GM12875 (cell line): ENCODE measurements around the gene TAF11L7.
"Not testable (repeated sequence)": the region's sequence is repeated elsewhere in the genome, so short reads cannot be mapped to it uniquely, and the experiment has no call there.

ENCODE experiments used
- H3K4me3 ChIP-seq: one replicate; pipeline ENCODE4 v1.5.1; 2011; ENCODE audit warnings: low read depth, low read length, control low read depth
- CTCF ChIP-seq: IDR thresholded peaks from 2 replicates; pipeline ENCODE4 v1.5.1; 2011; ENCODE audit warnings: low read depth, mild to moderate bottlenecking, control low read depth, inconsistent platforms, low read length, moderate library complexity, borderline replicate concordance; ENCODE audit not compliant: insufficient read depth

TAF11L7 gene

GRCh38 chr5:17585658-17586057 is at the start of gene TAF11L7:
Gene TAF11L7 (minus strand): TSS chr5:17585758.
- H3K4me3 ChIP-seq: not testable (repeated sequence)

GRCh38 chr5:17634160-17634559 is 48.6 kb upstream of the TAF11L7 start, which contains the start of gene TAF11L14:
Gene TAF11L14 (plus strand): TSS chr5:17634460.
- no peak within 1 kb of the TSS for H3K4me3 ChIP-seq
- TF ChIP-seq CTCF: no peak

DNA sequence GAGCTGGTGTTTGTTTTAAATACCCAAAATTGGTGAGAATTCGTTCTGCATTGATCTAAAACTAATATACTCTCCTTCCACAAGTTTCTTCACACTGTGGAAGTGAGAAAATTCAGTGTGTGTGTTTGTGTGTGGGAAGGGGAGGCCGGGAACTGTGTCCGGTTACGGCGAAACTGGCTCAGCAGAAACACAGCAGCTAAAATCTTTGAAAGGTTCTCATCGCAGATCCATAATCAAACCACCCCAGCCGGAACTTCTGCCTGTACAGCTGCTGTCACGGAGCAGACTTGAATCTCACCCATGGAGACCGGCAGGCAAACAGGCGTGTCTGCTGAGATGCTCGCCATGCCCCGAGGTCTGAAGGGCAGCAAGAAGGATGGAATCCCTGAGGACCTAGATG is 46.2 kb upstream of the TAF11L7 start, which contains the start of gene TAF11L13:
TAF11L13 (plus strand) TSS at position 301 of the 400 bp plus-strand sequence.
- not testable (repeated sequence) for H3K4me3 ChIP-seq

DNA sequence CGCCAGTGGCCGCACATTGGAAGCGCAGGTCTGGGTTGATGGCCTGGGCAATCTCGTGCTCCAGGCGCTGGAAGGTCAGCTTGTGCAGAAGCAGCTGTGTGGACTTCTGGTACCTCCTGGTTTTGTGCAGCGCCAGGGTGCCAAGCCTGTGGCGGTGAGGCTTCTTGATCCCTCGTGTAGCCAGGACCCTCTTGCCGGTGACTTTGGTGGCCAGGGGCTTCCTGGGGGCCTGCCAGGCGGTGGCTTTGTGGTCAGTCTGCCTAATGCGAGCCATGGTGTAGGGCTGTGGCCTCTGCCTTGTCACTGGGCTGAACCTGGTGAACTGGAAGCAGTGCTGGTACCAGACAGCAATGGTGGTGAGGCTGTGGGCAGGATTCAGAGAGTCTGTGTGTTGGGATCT is 40.1 kb upstream of the TAF11L7 start:
- no peak for TF ChIP-seq CTCF
- no peak overlapping the region for H3K4me3 ChIP-seq

DNA sequence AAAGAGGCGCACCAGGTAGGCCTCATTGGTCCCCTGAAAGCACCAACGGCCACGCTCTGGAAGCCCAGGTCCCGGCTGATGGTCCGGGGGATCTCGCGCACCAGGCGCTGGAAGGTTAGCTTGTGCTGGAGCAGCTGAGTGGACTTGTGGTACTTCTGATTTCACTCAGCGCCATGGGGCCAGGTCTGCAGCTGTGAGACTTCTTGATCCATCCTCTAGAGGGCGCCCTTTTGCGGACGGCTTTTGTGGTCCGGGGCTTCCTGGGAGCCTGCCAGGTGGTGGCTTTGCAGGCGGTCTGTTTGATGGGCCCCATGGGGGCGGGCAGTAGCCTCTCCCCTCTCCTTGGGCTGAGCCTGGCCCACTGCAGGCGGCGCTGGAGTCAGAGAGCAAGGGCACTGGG is 35.1 kb upstream of the TAF11L7 start:
- no peak for TF ChIP-seq CTCF
- no peak overlapping the region for H3K4me3 ChIP-seq

DNA sequence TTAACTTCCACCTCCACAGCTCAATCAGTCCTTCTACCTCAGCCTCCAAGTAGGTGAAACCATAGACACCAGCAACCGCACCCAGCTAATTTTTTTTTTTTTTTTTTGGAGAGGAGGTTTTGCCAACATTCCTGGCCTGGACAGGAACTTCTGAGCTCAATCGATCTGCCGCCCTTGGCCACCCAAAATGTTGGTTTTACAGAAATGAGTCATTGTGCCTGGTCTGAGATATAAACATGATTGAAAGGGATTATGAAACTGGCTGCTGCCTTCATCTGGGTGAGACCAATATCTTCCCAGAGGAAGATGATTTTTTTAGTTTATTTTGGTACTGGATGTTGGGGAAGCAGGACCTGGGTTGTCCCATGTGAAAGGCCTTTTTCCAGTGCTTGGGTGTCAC is 33.8 kb upstream of the TAF11L7 start:
- no peak for TF ChIP-seq CTCF

GRCh38 chr5:17614872-17615605 is 29.5 kb upstream of the TAF11L7 start:
- no peak for TF ChIP-seq CTCF
- H3K4me3 ChIP-seq: no peak overlapping the region

More for the DNA sequence above, 33.8 kb upstream of the TAF11L7 start:
- H3K4me3 ChIP-seq: no peak overlapping the region

DNA sequence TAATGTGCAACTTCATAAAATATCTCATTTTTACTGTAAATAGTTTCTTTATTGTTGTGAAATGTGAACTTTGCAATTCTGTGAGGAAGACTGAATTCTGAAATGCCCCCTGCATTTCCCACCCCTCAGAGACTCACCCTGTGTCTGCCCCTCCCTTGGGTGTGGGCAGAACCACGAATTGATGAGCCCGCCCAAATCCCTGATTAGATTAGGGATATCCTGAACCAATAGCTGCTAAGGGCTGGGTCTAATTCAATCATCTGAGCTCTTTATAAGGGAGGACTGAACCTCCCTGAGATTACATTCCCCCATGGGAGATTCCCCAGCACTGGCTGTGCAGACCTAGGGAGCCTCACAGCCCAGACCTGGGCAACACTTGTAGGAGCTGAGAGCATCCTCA is 24.5 kb upstream of the TAF11L7 start, which contains the start of gene TAF11L12:
TAF11L12 (plus strand) TSS at position 301 of the 400 bp plus-strand sequence.
- H3K4me3 ChIP-seq: not testable (repeated sequence)

GRCh38 chr5:17607461-17607860 is 21.9 kb upstream of the TAF11L7 start:
- not testable (repeated sequence) for H3K4me3 ChIP-seq
